Middle frontal gyrus (tissue), 1 donor: Measurements from ENCODE around the gene THSD4.

Experiments used
- DNase-seq: peaks from one replicate; pipeline ENCODE4 v3.0.0-alpha.2; 2015; ENCODE audit warnings: low spot score; ENCODE audit errors: extremely low spot score

The THSD4 gene

DNA sequence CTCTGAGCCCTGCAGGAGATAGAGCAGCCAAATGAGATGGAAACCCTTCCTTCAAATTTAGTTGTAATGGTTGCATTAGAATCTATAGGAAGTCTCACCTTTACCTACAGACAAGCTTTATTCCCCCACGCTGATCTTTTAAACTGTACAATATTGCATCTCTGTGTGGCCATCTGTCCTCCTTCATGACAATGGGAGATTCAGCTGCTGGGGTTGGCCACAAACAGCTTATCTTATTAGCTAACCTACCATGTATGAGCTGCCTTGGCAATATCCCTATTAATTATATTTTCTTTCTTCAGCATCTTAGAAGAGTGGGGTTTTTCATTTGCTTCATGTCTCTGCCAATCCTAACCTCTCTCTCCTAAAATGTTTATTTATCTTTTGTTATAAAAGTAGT is 456.4 kb downstream of the THSD4 start:
- DNase-seq = no peak

DNA sequence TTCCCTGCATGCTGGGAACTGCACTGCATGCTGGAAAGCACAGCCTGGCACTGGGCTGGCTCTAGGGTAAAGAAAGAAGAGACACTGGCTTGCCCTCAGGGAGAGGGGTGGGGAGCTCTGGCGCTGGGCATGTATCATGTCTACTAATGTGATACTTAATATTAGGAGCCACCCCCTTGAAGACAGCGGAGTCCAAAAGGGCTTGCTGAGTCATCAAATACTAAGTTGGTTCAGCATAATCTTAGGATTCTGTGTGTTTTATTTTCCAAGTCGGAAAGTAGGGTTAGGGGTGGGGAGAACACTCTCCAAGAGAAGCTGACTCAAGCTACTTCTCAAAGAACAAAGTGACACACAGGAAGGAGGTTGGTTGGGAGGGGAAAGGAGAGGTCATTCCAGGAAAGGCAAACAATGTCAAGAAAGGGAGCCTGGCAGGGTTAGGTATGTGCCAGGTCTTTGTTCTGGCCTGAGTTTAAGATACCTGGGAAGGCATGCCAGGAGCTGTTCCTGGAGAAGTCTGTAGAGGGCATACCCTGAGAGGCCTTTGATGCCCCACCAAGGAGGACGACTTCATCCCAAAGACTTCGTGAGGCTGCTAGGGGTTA is 457.3 kb downstream of the THSD4 start:
- DNase-seq = no peak

DNA sequence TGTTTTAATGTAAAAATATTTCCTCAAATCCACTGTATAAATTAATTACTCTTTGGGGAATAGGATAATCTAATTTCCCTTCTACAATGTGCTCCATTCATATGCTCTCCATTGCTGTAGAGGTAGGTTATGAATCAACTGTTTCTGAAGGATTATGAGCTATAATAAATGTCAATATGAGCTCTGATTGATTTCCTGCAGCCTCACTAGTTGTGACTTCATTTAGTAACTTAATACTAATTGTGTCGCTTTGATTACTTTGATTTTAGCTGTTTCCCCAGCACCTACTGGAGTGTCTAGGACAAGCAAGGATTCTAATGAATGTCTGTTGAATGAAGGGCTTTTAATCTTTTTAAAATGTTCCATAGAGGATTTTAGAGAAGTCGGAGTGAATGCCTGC is 458.3 kb downstream of the THSD4 start:
- DNase-seq = no peak

DNA sequence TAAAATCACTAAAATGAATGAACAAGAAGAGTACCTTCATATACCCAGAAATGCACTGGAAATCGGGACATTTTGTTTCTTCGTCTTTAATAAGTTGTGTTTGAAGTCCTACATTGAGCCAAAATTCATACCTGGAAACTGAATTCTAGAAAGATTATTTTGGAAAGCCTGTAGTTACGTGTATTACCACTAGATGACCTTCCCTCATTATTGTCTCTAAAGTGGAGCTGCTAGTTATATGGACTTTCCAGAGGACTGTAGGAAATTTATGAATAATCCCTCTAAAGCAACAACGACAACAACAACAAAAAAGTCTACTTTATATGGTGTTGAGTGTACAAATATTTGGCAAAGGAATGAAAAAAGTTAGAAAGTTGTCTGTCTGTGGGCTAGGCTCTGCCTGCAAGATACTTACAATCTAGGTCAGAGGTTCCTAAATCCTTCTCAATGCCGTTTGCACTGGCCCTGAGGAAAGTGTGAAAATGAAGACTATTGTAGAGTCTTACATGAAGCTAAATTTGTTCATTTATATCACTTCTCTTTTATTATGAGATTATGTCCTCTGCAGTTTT is 460.3 kb downstream of the THSD4 start:
- no peak for DNase-seq

DNA sequence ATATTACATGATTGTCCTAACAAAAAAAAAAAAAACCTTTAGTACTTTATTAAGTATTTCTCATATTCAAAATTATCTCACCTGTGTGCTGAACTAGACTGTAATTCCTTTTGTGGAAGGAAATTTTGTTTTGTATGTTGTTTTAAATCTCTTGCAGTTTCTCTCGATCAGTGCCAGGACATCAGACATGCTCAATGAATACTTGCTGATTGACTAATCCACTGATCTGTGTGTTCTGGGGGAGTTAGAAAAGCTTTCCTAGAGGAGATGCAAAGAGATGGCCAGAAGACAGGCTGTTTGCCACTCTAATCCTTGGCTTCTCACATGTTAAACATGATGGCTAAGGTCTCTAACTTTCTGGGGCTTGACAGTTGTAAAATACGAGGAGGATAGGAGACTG is 461.8 kb downstream of the THSD4 start:
- DNase-seq = no peak

DNA sequence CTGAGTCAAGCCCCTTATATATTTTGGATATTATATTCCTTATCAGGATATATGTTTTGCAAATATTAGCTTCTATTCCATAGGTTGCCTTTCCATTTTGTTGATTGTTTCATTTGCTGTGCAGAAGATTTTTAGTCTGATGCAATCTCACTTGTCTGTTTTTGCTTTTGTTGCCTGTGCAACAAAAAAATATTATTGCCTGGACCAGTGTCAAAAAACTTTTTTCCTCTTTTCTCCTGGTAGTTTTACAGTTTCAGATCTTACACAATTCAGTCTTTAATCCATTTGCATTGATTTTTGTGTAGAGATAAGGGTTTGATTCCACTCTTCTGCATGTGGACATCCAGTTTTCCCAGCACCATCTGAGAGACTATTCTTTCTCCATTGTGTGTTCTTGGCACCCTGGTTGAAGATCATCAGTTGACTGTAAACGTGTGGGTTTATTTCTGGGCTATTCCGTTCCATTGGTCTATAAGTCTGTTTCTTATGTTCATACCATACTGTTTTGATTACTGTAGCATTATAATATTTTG is 466.2 kb downstream of the THSD4 start:
- DNase-seq = no peak

DNA sequence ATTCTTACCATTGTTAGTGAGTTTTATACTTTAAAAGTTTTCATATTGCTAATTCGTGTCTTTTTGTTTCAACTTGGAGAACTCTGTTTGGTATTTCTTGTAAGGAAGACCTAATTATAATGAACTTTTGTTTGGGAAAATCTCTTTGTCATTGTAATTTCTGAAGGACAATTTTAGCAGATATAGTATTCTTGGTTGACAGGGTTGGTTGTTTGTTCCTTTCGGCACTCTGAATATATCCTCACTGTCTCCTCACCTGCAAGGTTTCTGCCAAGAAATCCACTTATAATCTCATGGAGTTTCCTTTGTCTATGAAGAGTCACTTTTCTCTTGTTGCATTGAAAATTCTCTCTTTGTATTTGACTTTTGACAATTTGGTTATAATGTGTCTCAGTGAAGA is 469.9 kb downstream of the THSD4 start:
- DNase-seq = no peak

DNA sequence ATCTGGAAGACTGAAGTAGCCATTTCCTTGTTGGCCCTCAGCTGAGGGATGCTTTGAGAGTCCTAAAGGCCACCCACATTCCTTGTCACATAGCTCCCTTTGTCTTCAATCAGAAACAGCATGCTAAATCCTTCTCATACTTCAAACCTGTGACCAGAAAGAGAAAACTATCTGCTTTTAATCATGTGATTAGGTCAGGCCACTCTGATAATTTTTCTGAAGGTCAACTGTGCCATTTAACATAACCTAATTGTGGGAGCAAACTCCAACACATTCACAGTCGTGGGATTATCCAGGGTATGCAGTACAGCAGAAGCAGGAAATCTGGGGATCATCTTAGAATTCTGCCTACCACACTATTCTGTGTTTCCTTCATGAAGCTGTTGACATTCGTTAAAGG is 471.2 kb downstream of the THSD4 start:
- no peak for DNase-seq

DNA sequence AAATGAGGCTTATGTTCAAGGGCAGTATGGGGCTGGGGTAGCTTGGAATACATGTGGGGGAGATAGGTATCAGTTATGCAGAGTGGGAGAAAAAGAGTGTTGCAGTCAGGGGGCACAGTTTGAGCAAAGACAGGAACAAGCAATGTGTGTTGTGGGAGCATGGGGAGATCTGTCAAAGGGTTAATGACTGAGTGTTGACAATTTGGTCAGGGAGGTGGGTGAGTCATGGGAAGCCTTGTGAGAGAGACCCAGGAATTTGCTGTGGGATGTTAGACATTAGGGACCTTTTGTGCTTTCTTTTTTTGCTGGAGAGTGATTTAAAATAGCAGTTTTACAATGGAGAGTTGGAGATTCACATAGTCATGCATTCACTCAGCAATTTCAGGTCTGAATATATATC is 473.5 kb downstream of the THSD4 start:
- DNase-seq = no peak

DNA sequence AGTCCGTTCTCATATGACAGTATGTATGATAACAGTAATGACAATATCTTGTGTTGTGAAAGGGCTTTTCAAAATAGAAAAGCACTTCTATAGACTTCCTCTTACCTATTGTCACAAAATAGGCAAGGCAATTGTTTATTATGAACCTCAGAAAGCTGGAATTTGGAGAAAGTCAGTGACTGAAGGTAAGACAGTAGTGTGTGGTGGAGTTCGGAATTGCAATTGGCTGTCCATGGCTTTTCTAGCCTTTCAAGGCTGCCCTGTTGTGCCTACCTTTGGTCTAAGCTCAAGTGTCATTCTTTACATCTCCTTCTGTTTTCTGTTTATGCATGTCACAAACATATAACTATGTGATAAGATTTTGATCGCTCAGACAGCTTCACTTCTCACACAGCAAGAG is 475.8 kb downstream of the THSD4 start:
- DNase-seq = no peak

DNA sequence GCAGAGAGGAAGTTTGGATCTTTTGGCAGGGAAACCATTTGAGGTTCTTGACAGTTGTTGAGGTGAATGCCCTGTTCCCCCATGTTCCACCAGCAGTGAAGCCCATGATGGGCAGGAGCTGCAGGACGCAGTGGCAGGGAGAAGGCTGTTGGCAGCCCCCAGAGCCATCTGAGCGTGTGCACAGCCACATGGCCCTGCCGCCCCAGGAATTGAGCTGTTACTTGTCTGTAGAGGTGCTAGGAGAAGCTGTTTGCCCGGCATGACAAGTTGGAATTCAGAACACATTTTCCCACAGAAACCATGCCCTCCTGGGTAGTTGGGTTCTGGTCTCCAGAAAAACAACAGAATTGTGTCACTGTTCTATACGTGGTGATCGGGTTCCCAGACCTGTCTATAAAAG is 476.9 kb downstream of the THSD4 start:
- DNase-seq = no peak

DNA sequence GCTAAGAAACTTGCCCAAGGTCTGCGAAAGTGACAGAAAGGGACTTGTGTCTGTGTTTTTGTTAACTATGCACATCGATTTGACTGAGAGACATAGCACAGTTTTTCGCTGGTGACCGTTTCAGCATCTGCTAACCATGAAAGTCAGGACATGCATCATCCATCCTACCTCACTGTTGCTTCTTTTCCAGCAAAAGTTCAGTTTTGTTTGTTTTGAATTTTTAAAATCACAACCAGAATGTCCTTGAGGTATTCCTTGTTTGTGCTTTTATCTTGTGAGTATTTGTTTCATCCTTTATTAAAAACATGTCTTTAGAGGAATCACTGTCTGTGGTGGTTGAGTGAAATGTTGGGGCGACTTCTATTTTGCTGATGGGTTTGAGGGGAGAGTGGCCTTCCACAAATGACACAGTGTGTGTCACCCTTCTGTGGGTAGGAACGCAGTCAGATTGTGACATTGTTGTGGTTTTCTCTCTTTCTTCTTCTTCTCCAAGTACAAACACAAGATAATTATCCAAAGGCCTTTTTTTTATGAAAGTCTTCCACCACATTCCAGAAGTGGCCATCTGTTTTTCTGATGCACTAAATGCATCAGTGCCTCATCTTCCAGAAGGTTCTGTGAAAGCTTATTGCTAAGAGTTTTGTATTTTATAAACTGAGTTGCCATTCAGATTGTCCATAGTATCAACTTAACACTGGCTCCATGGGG is 480.7 kb downstream of the THSD4 start:
- no peak for DNase-seq

DNA sequence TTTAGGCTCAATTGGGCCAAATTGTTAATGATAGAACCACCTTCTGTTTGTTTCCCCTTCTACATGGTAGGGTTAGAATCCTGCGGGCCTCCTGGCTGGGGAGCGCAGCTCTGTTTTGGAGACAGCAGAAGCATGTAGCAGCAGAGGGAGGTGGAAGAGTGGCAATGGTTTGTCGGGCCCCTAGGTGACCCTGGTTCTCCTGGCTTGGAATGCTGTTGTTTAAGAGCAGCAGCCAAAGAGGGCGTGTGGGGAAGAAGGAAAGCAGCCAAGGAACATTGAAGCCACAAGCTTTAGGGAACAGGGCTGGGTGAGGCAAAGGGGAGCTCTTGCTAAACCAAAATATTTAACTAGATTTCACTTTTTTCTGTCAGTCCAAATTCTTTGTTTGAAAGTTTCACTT is 481.4 kb downstream of the THSD4 start:
- DNase-seq = no peak

DNA sequence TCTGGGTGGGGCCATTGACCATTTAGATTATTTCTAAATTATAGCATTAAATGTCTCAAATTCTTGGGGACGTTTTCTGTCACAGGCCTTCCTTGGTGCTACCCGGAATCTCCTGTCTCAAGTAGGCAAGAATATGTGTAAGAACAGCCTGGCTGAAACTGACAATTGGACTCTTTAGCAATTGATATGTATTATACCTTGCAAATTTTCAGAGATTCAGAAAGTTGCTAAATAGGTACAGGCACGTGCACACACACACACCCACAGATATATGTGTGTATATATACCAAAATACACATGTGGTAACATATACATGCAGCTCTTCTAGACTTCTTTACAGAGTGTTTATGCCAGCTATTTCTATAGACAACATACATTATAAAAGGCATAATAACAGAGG is 481.9 kb downstream of the THSD4 start:
- no peak for DNase-seq

DNA sequence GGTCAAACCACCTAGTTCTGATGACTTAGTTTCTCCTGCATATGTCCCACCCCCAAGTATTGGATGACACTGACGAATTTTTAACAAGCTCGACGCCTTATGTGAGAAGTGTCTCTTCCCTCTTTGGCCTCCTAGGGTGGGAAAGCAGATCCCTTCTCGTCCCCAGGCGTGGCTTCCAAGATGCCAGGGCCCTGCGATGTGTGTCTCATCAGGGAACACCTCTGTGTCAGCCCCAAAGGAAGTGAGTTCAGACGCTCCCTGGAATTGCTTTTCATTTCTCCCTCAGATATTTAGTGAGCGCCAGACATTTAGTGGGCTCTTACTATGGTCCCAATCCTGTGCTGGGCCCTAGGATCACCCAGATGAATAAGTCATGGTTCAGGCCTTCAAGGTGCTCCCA is 482.4 kb downstream of the THSD4 start:
- no peak for DNase-seq

DNA sequence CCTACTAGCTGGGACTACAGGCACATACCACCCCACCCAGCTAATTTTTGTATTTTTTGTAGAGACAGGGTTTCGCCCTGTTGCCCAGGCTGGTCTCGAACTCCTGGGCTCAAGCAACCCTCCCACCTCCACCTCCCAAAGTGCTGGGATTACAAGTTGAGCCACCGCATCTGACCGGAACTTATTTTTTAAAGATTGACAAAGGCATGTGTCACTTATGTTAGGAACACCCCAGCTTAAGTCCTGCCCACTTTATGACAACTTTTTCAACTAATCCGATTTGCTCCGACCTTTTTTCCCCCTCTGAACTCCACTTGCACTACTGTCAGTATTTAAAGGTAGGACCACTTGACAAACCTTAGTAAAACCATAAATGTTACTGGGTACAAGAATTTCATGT is 483.5 kb downstream of the THSD4 start:
- no peak for DNase-seq

DNA sequence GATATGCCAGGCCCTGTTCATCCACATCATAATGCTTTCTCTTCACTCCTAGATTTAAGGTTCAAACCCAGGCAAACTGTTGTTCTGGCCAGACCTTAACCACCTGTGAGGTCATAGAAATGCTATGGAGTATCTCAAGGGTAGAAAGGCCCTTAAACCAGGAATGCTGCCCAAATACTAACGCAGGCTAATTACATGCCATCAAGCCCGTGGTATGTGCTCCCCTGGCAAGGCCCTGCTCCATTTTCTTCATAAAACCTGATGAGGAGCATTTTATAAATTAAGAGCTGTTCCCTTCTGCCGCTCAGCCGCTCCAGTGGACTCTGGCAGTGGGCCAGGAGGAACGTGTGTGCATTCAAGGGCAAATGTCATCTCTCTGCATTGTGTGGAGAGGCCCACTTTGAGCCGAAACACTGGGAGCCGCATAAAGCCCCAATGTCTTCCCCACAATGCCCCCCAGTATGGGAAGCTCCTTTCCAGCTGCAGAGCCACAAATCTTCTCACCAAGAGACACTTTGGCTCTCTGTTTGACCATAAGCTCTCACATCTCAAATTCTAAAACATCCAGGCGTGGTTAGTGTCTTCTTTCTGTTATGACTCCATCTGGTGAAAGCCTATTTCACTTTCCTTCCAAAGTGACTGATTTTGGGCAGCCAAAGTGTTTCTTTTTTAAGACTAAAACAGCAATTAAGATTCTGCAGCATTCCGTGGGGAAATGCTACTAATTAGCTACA is 484.3 kb downstream of the THSD4 start:
- DNase-seq = peak; percentile 29

DNA sequence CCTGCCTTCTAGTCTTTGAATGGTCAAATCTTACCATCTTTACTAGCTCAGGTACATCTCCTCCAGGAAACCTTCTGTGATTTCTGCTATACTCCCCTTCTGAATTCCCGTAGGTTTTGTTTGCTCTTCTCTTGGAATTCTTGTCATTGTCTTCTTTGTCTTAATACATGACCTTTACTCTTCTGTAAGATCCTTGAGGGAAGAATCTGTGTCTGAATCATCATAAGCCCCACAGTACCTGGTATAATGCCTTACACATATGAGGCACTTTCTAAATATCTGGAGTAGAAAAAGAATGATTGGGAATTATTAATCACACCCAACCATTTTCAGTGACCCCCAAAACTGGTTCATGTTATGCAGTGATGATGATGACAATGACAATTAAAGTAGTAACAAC is 485.0 kb downstream of the THSD4 start:
- no peak for DNase-seq

DNA sequence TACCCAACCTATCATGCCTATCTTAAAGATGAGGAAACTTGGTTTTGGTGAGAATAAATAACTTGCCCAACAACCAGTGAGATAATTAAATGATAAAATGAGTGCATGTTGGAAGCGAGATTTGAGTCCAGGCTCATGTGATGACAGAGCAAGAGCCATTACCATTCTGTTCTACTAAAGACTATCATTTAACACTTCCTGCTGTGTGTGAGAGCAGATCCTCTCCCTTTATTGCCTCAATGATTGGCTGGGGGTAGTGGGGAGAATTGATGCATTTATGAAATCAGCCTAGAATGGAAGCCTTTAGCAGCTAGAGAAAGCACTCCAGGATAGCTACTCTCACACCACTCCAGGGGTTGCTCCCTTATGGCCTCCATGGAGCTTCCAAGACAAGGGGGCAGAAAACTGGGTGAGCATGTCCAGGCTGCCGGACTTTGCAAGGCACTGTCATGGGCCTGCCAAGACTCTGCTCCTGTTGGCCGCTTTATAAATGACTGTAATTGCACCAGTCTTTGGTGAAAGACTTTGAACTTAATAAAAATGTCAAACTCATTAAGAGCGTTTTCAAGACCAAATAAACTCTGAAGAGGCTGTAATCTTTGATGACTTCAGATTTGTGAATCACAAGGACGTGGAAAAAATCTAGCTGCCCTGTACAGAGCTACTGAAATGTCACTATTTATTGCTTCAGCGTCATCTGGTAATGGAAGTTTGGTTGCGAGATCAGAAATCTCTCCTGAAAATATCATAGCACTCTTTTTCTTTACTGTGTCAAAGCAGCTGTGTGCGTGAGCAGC is 486.0 kb downstream of the THSD4 start:
- no peak for DNase-seq

DNA sequence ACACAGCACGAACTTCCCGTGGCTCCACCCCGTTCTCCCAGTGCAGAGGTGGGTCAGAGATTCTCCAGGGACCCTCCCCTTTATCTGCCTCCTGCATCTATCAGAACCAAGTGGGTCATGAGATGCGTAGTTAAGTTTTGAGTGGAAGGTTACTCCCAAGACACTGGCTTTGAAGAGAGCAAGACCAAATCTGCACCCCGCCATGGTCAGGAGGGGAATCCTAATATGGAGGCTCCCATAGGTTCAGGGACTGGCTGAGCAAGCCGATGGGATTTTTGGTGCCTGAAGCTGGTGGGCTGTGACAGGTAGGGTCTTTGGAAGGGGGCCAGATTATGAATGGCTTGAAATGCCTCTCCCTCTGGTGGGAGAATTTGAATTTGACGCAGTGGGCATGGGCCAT is 488.1 kb downstream of the THSD4 start:
- no peak for DNase-seq

DNA sequence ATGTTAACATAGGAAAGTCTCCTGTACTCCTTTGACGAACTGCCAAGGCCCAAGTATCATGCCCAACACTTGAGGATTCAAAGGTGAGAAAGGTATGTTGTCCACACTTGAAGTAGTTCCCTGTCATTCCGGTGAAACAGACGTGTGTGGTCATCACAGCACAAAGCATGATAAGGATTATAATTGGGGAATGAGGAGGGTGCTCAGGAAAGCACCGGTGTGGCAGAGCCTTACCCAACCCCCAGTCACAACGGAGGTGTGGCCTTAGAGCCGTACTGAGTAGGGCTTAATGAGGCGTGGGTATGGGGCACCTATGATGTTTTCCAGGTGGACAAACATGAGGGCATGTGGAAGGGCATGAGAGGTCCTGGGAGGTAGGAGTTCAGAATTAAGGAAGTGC is 492.1 kb downstream of the THSD4 start:
- no peak for DNase-seq
